Measurements from ENCODE around the gene ARID3A.

- TF ChIP-seq CTCF (conservative IDR thresholded peaks at IDR 0.05; ENCODE audit: low read depth, low read length), result no peak
- no peak for TF ChIP-seq EZH2phosphoT487 (IDR thresholded peaks at IDR 0.05; ENCODE audit: borderline replicate concordance, low read length)
These were observed 18.9 kb downstream of the ARID3A start for GRCh38 chr19:944663-945241.
